Raji (cell line): ENCODE measurements around the gene SYNGR4.

ENCODE experiments used
- POLR2A ChIP-seq: IDR thresholded peaks from 2 replicates; pipeline ENCODE4 v1.6.1; 2011; ENCODE audit warnings: low read depth, low read length, control low read depth; ENCODE audit not compliant: insufficient read depth

Gene SYNGR4

GRCh38 chr19:48418317-48419064, 54.3 kb downstream of the SYNGR4 start:
- no peak for TF ChIP-seq POLR2A

- no peak for TF ChIP-seq POLR2A
Observed at GRCh38 chr19:48419158-48419920, 55.2 kb downstream of the SYNGR4 start.

GRCh38 chr19:48421548-48421947, 57.4 kb downstream of the SYNGR4 start:
- no peak for TF ChIP-seq POLR2A

DNA sequence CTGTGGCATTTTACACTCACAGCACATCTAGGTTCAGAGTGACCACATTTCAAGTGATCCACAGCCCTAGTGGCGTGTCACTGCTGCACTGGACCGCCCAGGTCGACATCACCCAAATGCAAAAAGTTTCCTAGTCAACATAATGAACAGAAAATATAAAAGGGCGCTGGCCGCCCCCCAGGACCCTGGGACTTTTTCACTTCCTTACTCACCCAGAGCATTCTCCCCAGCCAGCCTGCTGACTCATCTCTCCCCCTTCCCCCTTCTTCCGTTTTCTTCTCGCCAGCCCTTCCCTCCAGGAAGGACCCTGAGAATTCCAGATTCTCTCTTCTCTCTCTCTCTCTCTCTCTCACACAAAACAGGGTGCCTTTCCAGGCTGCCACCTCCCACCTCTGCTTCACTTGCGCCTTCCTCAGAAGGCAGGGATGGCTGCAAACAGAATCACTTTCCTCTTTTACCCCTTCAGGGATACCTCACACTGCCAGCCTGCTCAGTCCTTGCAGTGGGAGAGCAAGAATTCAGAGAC, 60.6 kb downstream of the SYNGR4 start:
- no peak for TF ChIP-seq POLR2A
